Neural cell (in vitro differentiated cells): ENCODE measurements around the gene CYP2U1. TPM values are rescaled to one million over a fixed set of nuclear protein-coding genes. Genes with fewer than 3 reads are reported as not detected.

Source experiments
- H2AFZ ChIP-seq: fragments of 200-600, 300-800 bp; sonication (generic), shearing (Covaris generic); 2 replicates; pipeline ENCODE4 v1.6.0; 2014; ENCODE audit warnings: low read depth, mild to moderate bottlenecking, antibody characterized with exemption, low read length, moderate library complexity
- H3F3A ChIP-seq: fragments of 200-600 bp; shearing (Covaris generic); 2 replicates; pipeline ENCODE4 v1.6.1; 2016; ENCODE audit warnings: mild to moderate bottlenecking, moderate library complexity, mixed read lengths, antibody characterized with exemption, low read length; ENCODE audit not compliant: insufficient read depth, poor library complexity, severe bottlenecking
- H3K27ac ChIP-seq: fragments of 200-600, 300-800 bp; sonication (generic), shearing (Covaris generic); 2 replicates; pipeline ENCODE4 v1.5.1; 2014; ENCODE audit warnings: mild to moderate bottlenecking, low read length, moderate library complexity
- H3K27me3 ChIP-seq: fragments of 300-800, 200-600 bp; sonication (generic), shearing (Covaris generic); 2 replicates; pipeline ENCODE4 v1.6.0; 2014; ENCODE audit warnings: mild to moderate bottlenecking, low read depth, low read length, moderate library complexity; ENCODE audit not compliant: insufficient read depth
- H3K36me3 ChIP-seq: fragments of 300-800, 200-600 bp; sonication (generic), shearing (Covaris generic); 2 replicates; pipeline ENCODE4 v1.5.1; 2014; ENCODE audit warnings: mild to moderate bottlenecking, antibody characterized with exemption, low read length, moderate library complexity; ENCODE audit not compliant: insufficient read depth
- H3K4me2 ChIP-seq: fragments of 300-800, 200-600 bp; sonication (generic), shearing (Covaris generic); 2 replicates; pipeline ENCODE4 v1.6.0; 2014; ENCODE audit warnings: mild to moderate bottlenecking, low read length
- H3K4me3 ChIP-seq: fragments of 300-800, 200-600 bp; sonication (generic), shearing (Covaris generic); 2 replicates; pipeline ENCODE4 v1.5.1; 2014; ENCODE audit warnings: mild to moderate bottlenecking, low read length, moderate library complexity
- H3K79me2 ChIP-seq: fragments of 200-600 bp; shearing (Covaris generic); replicated peaks from 2 replicates; pipeline ENCODE4 v1.6.0; 2014; ENCODE audit warnings: mild to moderate bottlenecking, low read length, moderate library complexity; ENCODE audit not compliant: insufficient read depth
- H3K9ac ChIP-seq: fragments of 300-800, 200-600 bp; sonication (generic), shearing (Covaris generic); 2 replicates; pipeline ENCODE4 v1.6.1; 2016; ENCODE audit warnings: mild to moderate bottlenecking, low read length, mixed read lengths
- H3K9me2 ChIP-seq: fragments of 200-600 bp; shearing (Covaris generic); 2 replicates; pipeline ENCODE4 v1.6.1; 2016; ENCODE audit warnings: mild to moderate bottlenecking, low read length, mixed read lengths; ENCODE audit not compliant: insufficient read depth
- H3K9me3 ChIP-seq: fragments of 200-600, 300-800 bp; sonication (generic), shearing (Covaris generic); 2 replicates; pipeline ENCODE4 v1.6.1; 2016; ENCODE audit warnings: mild to moderate bottlenecking, mixed run types, low read length, moderate library complexity, mixed read lengths
- H4K20me1 ChIP-seq: fragments of 200-600 bp; shearing (Covaris generic); 2 replicates; pipeline ENCODE4 v1.6.1; 2016; ENCODE audit warnings: mild to moderate bottlenecking, mixed run types; ENCODE audit not compliant: insufficient read depth
- CTCF ChIP-seq: fragments of 450-650 bp; IDR thresholded peaks from 2 replicates; pipeline ENCODE4 v1.5.1; 2014; ENCODE audit warnings: antibody characterized with exemption, mild to moderate bottlenecking, moderate library complexity; ENCODE audit not compliant: poor library complexity, severe bottlenecking
- EP300 ChIP-seq: fragments of 450-650 bp; conservative IDR thresholded peaks from 2 replicates; pipeline ENCODE4 v1.6.1; 2014; ENCODE audit warnings: antibody characterized with exemption, mild to moderate bottlenecking, moderate library complexity; ENCODE audit not compliant: poor library complexity, severe bottlenecking
- EZH2 ChIP-seq: fragments of 200-600, 300-800 bp; shearing (Covaris generic), sonication (generic); IDR thresholded peaks from 2 replicates; pipeline ENCODE4 v1.6.1; 2014; ENCODE audit warnings: antibody characterized with exemption, low read length, borderline replicate concordance, mild to moderate bottlenecking; ENCODE audit not compliant: insufficient read depth, poor library complexity, severe bottlenecking
- MXI1 ChIP-seq: fragments of 450-650 bp; conservative IDR thresholded peaks from 2 replicates; pipeline ENCODE4 v1.6.1; 2014; ENCODE audit warnings: antibody characterized with exemption, mild to moderate bottlenecking; ENCODE audit not compliant: poor library complexity, severe bottlenecking
- POLR2AphosphoS5 ChIP-seq: IDR thresholded peaks from 2 replicates; pipeline ENCODE4 v1.6.1; 2012
- RAD21 ChIP-seq: fragments of 450-650 bp; conservative IDR thresholded peaks from 2 replicates; pipeline ENCODE4 v1.6.1; 2014; ENCODE audit warnings: antibody characterized with exemption, mild to moderate bottlenecking, moderate library complexity
- REST ChIP-seq: IDR thresholded peaks from 2 replicates; pipeline ENCODE4 v1.6.1; 2012; ENCODE audit warnings: borderline replicate concordance
- SMC3 ChIP-seq: fragments of 450-650 bp; conservative IDR thresholded peaks from 2 replicates; pipeline ENCODE4 v1.6.1; 2014; ENCODE audit warnings: antibody characterized with exemption, mild to moderate bottlenecking, moderate library complexity; ENCODE audit not compliant: poor library complexity
- TAF1 ChIP-seq: IDR thresholded peaks from 2 replicates; pipeline ENCODE4 v1.6.1; 2012; ENCODE audit warnings: low read depth
- polyA plus RNA-seq: library from polyadenylated mRNA; depleted of rRNA; stranded (reverse); fragments of >200 nt; gene quantifications from 2 replicates; pipeline ENCODE4 v1.2.3, GENCODE V29; 2014

The CYP2U1 gene
- polyA plus RNA-seq, 1 donor from 2014 or later, result 8.8 TPM

GRCh38 chr4:107891299-107891698, 40.0 kb upstream of the CYP2U1 start:
- H3K36me3 ChIP-seq, result no peaks in the 10 kb centered on the region
- no peaks in the 10 kb centered on the region for H3K9me2 ChIP-seq
- no peaks in the 10 kb centered on the region for H4K20me1 ChIP-seq
- H3K4me3 ChIP-seq, result no peak overlapping the region
- no peak for TF ChIP-seq MXI1
- TF ChIP-seq EP300, result no peak
- TF ChIP-seq REST, result no peak
- TF ChIP-seq CTCF, result no peak
- no peak for TF ChIP-seq SMC3
- TF ChIP-seq EZH2, result no peak
- no peak for TF ChIP-seq TAF1
- TF ChIP-seq POLR2AphosphoS5, result no peak
- no peak for TF ChIP-seq RAD21
- no peaks in the 10 kb centered on the region for H3K27me3 ChIP-seq
- no peak overlapping the region for H3K9ac ChIP-seq
- H2AFZ ChIP-seq, result no peak overlapping the region
- no peaks in the 10 kb centered on the region for H3K79me2 ChIP-seq
- no peak overlapping the region for H3K27ac ChIP-seq
- no peaks in the 10 kb centered on the region for H3F3A ChIP-seq
- H3K9me3 ChIP-seq, result no peaks in the 10 kb centered on the region
- no peak overlapping the region for H3K4me2 ChIP-seq

- no peaks in the 10 kb centered on the region for H4K20me1 ChIP-seq
- no peaks in the 10 kb centered on the region for H3K36me3 ChIP-seq
- H3K9me3 ChIP-seq, result no peaks in the 10 kb centered on the region
- no peak overlapping the region for H3K4me3 ChIP-seq
- H3K79me2 ChIP-seq, result no peaks in the 10 kb centered on the region
- no peak overlapping the region for H3K9ac ChIP-seq
- H3F3A ChIP-seq, result no peaks in the 10 kb centered on the region
- H3K9me2 ChIP-seq, result no peaks in the 10 kb centered on the region
- TF ChIP-seq MXI1, result no peak
- no peaks in the 10 kb centered on the region for H3K27me3 ChIP-seq
- no peak overlapping the region for H3K4me2 ChIP-seq
- H3K27ac ChIP-seq, result no peak overlapping the region
- H2AFZ ChIP-seq, result no peak overlapping the region
These were observed 37.9 kb upstream of the CYP2U1 start for GRCh38 chr4:107893171-107894137.
